ENCODE data around the gene C22orf15.

Gene C22orf15

DNA sequence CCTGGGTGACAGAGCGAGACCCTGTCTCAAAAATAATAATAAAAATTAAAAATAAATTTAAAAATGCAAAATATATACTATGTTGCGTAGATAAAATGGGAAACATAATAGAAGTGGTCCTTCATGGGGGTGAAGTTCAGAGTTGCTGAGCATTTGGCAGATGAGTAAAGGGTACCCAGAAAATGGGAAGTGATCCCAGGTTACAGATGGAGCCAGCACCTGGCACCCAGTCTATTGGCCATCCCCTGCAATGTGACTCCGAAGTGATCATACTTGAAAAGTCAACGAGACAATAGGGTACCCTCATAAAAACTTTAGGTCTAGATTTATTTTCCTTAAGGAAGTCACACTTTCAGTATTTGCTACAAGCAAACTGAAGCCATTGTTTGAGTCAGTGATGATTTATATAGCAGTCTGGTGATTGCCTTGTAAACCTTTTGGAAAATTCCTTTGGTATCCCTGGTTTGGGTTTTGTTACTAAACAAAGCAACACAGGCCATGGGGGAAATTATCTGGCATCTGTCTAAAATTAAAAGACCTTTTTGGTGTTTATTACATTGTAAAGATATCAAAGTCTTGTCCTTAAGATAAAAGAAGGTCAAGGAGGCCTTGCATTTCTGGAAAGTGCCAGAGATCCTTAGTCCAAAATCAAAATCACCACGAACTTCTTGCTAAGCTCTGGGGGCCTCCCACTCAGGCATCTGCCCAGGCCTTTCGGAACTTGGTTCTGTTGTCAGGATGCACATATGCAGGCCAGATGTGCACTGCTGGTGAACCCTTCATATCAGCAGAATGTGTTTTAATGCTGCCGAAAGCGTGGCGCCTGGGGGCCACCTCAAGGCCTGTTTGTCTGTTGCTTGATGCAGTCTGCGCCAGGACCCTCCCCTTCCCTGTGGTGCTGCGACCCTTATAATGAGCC lies 28.3 kb downstream of the C22orf15 start:
- FAIRE-seq, result no peak

DNA sequence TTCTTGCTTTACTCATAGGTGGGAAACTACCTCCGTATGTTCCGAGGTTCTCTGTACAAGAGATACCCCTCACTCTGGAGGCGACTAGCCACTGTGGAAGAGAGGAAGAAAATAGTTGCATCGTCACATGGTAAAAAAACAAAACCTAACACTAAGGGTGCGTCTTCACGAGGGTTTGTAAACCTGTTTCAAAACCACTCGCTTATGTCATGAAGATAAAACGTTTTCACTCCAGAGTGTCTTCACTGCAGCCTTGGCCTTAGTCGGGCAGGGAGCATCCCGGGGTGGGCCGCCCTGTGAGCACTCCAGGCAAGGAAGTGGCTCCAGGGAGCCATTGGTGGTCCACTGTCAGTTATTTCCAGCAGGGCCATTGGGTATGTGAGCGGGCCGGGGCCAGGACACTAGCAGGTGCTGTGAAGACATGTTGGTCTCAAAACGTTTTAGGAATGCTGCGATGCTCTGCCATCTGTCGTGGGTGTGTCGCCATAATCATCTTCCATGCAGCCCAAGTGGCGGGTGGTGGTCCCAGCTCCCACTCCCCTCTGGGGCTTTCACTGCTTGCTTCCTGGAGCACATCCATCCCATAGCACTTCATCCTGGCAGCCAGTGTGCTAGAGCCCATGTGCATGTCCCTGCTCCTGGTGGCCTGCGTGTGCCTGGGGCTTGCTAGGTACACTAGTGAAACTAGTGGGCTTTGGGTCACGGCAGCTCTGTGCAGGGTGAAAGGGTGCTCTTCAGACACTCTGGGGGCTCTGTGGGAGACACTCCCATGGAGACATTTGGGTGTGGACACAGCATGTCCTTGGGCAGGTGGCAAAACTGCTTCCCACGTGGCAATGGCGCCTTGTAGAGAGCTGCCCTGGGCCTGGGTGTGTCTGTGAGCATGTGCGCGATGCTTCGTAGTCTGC lies 29.2 kb downstream of the C22orf15 start:
- no peak for FAIRE-seq

GRCh38 chr22:23793326-23793725 lies 30.5 kb downstream of the C22orf15 start:
- no peak for FAIRE-seq

DNA sequence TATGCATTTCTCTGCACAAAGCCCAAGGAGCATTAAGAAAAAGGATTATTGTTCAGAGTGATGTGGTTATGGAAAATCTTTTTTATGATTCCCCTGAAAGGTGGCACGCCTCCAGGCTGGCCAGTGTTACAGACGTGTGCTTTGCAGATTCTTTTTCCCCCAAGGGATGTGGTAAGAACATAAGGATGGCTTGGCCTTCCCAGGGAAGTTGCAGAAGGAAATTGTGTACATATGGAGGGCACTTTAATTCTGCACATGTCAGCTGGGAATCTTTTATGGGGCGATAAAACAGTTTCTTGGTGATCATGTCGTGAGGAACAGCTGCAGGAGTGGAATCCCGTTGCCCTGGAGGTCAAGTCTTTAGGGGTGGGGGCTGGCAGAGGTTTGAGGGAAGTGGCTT lies 33.7 kb downstream of the C22orf15 start:
- FAIRE-seq, result no peak

- no peak for FAIRE-seq
Measured at GRCh38 chr22:23800297-23801237, 37.8 kb downstream of the C22orf15 start.

GRCh38 chr22:23801238-23801821 lies 38.5 kb downstream of the C22orf15 start:
- no peak for FAIRE-seq

GRCh38 chr22:23801886-23802377 lies 39.1 kb downstream of the C22orf15 start:
- FAIRE-seq, result no peak

DNA sequence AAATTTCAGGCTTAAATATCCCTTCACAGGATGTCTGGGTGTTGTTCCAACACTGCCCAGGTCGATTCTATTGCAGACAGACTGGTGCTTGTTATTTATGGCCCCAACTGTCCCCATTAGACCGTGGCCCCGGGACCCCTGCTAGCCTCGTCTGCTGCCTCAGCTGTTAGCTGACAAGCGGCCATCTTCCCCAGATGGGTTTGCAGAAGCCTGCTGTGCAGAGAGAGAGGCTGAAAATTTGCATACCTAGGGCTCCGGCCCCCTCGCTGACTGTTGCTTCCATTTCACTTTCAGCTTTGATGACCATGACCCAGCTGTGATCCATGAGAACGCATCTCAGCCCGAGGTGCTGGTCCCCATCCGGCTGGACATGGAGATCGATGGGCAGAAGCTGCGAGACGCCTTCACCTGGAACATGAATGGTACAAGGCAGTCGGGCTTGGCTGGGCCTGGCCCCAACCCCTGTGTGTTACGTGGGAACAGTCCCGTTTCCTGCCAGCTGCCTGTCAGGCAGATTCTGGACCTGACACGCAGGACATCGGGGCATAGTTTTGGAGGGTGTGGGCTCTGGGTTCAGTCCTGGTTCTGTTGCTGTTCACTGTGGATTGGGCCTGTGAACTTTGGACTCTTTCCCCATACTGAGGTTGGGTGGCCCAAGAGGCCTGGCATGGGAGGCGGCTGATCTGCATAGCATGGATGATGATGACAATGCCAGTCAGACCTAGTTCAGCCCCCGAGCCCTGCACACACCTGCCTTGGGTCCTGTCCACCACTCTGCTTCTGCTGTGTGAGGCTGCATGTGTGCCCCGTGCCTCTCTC lies 40.4 kb downstream of the C22orf15 start:
- FAIRE-seq, result no peak

DNA sequence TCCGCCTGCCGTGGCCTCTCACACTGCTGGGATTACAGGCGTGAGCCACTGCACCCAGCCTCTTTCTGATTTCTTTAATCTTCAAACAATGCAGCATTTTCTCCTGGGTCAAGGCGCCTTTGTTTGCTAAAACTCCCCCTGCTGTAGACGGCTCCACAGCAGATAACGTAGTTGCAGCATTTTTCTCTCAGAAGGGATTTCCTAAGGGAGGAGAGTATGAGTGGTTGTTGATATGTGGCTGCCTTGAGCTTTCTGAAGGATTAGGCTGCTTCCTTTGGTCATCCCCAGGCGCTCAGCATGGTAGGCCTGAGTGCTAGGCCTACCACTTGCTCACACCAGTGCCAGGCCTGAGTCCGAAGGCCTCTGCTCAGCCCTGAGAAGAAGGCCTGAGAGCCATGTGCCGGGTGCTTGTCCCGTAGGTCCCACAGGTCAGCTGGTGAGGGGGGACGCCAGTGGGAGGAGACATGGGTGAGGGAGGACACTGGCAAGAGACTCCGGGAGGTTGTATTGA lies 42.0 kb downstream of the C22orf15 start:
- no peak for FAIRE-seq

GRCh38 chr22:23806837-23807236 lies 44.0 kb downstream of the C22orf15 start:
- FAIRE-seq, result no peak

DNA sequence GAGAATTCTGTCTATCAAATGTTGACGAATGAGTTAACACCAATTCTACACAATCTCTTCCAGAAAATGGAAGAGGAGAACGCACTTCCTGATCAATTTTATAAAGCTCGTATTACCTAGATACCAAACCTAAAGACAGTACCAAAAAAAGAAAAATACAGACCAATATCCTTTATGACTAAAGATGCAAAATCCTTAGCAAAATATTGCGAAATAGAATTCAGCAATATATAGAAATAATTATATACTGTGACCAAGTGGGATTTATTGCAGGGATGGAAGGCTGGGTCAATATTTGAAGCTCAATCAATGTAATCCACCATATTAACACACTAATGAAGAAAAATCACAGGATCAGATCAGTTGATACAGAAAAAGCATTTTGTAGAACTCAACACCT lies 49.6 kb downstream of the C22orf15 start:
- no peak for FAIRE-seq
